SK-MEL-5 (cell line): ENCODE results near the gene PLXNB1. TPM values are rescaled to one million over a fixed set of nuclear protein-coding genes. Genes with fewer than 3 reads are reported as not detected.

Experiments
- DNase-seq: peaks from one replicate; pipeline ENCODE4 v3.0.0-alpha.2; 2016; ENCODE audit warnings: low read depth, low spot score
- in situ Hi-C: cut with HindIII; loops from 2 replicates; pipeline ENCODE4 v1.10.0; 2016; ENCODE audit warnings: low sequenced_read_pairs, high pct_unique_total_duplicates, low pct_unique_long_range_greater_than_20kb
- total RNA-seq: library from RNA; depleted of rRNA; stranded (reverse); fragments of >200 nt; shearing (Covaris generic); gene quantifications from 2 replicates; pipeline ENCODE4 v1.2.3, GENCODE V29; 2014

Gene PLXNB1
- total RNA-seq, 1 experiment from 2014 or later = 7.4 TPM

DNA sequence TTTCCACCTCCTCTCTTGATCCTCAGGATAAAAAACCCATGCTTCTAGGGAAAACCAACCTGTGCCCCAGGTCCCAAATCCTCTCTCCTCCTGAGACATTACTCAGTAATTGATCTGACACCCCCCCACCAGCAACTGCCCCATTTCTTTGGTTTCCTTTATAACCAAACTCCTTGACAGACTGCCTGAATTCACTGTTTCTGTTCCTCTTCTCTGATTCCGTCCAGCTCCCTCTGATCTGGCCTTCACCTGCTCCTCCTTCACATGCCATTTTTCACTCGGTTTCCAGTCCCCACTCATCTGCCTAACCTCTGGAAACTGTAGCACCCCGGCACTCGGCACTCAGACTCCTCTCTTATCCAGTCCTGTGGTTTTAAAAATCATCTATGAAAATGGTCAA is 7.9 kb upstream of the PLXNB1 start:
- DNase-seq = no peak
- in situ Hi-C loops = no loop called here

DNA sequence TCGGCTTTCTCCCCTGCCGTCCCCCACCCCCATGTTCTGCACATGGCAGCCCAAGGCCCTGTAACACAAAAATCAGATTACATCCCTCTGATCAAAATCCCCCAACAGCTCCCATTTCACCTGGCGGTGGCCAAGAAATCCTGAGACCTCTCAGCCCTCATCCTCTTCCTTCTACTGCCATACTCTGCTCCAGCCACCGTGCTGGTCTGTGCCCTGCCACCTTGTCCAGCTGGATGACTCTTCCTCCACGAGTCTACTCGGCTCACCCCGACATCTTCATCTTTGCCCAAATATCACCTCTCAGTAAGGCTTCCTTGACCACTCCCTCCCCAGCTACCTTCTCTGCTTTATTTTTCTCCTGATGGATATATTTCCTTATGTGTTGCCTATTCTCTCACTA is 7.0 kb upstream of the PLXNB1 start:
- in situ Hi-C loops = no loop called here
- DNase-seq = no peak

DNA sequence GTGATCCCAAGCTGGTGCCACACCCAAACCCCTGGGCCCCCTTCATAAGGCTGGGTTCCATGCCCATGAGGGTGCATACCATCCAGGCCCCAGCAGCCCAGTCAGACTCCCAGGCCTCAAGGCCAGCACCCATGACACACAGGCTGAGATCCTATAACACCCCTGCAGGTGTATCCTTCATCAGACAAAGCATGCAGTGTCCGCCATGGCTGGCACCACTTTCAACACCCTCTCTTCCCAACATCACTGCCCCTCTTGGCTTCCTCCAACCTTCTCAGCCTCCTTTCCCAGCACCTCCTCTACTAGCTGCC is 6.5 kb upstream of the PLXNB1 start:
- DNase-seq = no peak
- in situ Hi-C loops = no loop called here

DNA sequence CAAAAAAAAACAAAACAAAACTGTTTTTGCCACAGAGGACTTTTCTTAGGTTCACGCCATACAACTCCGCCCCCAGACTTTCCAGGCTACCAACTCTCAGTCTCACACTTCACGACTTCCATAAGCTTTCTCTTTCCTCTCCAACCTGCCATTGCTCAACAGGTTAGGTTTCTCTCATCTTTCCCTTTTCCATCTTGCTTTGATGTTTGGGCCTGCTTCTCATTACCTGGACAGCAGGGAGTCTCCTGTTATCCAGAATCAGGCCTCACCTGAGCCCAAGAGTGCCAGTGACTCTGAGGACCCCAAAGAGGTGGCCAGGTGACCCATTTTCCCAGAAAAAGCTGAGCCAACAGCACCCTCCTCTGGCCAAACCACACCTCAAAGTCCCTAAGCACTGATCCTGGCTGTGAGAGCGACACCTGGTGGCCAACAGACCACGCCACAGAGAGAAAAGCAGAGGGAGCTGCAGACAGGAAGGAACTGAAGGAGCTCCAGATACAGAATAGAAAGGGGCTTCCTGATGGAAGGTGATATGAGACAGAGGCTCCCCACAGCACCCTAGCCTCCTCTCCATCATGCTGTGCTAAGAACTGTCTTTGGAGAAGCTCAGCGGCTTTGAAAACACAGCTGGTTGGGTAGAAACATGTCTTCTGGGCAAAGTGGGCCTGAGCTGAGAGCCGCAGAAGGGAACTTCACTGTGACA is 6.0 kb upstream of the PLXNB1 start:
- DNase-seq = peak; percentile 90
- in situ Hi-C loops = no loop called here

DNA sequence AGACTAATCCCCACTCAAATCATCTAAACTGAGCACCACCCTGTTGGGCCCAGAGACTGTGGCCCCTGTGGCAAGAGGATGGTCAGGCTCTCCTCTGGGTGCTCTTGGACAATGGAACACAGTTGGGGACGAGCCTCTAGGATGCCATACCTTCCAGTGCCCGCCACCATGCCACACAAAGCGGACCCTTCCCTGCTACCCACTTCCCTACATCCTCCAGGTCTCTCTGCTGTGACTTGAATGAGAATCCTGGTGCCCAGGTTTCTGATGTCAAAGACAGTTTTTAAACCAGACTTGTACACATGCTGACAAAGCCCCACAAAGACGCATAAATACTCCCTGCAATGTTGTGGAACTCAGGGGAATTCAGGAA is 5.3 kb upstream of the PLXNB1 start:
- in situ Hi-C loops = no loop called here
- no peak for DNase-seq

DNA sequence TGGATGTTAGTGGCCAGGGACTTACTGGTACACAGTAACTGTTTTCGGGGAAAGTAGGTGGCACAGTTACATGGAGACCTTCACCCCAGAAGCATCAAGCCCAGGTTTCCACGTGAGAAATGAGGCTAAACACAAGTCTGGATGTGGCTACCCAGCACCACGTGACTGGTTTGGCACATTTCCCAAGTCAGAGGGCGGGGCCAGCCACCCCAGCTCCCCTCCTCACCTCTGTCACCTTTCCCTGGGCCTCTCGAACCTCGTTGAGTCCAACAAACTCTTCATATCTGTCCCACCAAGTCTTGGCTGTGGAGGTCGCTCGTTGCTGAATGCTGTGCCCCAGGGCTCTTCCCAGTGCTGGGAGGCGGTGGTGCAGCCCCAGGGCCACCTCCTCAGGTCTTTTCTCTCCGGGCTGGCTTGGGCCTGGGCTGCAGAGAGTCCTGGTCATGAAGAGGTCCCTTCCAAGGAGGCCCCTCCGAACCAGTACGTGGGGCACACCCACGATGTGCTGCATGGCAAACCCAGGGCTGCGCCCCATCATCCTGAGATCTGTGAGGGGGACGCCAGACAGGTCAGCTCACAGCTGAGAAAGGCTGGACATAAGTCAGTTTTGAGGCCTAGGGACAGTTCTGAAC is 4.8 kb upstream of the PLXNB1 start:
- in situ Hi-C loops = no loop called here
- no peak for DNase-seq

DNA sequence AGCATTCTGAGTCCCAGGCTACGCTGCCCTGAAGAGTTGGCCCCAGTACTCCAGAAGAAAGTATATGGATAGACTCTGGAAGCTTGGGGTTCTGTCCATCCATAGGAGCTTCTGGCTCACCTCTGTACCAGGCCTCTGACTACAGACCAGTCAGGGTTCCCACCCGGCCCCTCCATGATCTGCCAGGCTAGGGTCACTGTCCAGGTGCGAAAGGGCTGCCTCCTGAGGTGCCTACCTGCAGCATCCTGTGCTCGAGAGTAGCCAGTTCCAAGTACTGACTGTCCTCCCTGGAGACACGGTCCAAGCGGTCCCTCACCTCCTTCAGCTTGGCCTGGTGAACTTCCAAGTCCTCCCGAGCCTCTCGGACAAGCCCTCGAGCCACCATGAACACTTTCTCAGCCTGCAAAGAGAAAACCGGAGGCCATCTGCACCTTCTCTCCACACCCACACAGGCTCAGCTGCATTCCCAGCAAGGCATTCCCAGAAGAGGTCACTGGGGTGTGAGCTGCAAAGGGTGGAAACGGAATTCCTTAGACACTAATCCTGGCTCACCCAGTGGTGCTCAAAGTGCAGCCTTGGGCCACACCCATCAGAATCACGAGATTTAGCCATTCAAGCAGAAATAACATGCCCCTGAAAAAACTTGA is 3.7 kb upstream of the PLXNB1 start:
- no peak for DNase-seq

DNA sequence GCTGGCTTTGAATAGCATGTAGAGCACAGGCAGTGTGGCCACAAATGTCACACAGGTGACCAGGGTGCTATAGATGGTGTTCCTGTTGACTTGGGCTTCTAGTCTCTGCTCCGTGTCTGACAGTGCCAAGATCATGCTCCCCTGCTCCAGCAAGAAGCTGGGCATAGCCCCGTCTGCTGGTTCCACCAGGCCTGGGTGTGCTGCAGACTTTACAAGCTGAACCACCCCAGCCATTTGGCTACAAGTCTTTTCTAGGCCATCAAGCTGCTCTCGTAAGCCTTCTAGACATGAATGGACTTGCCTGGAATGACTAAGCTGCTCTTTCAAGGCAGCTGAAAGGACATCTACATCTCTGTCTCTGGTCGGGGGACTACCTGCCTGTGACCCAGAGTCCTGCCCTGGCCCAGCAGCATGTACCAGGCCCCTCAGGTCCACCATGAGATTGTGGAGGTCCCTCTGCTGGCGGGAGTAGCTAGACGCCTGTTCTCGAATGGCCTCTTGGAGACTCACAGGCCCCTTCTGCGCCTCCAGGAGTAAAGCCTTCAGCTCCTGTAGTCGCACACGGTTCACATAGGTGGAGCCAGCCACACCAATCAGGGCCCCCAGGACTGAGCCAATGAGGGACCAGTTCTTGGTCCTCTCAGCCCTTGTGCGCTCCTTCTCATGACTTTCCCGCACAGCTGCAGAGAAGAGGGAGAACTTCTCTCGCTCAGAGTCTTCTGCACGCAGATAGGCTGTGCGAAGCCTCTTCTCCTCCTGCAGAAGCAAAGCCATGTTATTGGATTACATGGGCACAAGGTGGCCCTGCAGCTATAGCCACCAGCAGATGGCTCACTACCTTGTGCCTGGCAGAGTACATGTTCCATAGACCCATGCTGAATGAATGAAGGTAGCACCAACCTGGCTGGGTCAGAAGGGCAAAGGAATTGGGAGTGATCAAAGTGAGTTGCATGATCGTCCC is 2.8 kb upstream of the PLXNB1 start:
- DNase-seq = peak; percentile 28
- in situ Hi-C loops = no loop called here

More for the DNA sequence above, 3.7 kb upstream of the PLXNB1 start:
- in situ Hi-C loops = no loop called here

DNA sequence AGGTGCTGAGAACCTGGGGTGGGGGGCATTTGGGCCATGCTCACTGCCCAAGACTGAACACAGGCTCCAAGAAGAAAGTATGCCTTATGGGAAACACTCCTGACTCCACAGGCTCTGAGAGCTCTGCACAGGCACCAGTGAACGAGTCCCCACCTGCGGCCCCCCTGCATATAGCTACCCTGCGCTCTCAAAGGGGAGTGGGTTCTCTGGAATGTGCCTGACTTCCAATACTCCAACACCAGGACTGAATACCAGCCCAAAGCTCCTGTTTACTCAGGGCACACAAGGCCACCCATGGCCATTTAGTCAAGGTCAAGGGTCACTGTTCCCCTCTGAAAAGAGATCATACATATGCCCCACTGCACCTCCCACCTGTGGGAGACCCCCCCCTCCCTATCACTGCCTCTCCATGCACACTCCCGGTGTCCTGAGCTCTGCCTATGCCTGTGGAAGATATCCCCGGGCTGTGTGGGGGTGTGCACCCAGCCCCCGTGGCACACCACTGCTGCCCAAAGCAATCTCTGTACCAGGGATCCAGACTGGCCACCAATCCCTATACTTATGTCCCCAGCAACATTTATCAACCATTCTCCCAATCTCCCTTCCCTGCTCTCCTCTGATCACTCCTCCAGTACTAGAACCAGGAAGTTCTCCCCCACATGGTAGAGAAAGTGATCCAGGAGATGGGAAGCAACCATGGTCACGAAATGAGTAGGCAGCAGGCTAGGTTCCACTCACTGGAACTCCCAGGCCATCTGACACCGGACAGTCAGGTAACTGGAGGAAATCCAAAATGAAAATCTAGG is 1.5 kb upstream of the PLXNB1 start:
- in situ Hi-C loops = no loop called here
- DNase-seq = no peak

DNA sequence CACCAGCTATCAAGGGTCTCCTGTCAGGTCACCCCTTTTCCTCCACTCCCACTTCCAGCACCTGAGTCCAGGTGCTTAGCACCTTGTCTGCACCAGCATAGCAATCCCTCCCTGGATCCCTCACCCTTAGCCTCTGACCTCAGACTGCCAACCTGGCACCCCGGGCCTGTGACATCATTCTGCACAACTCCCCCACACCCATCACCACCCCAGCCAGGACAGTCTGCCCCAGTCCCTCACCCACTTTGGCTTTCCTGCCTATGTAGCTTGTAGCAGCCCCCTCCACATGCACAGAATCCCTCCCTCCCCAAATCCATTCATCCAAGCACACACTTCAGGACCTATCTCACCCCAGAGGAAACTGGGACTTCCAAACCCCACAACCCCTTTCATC is 819 bp upstream of the PLXNB1 start:
- in situ Hi-C loops = no loop called here
- DNase-seq = no peak

DNA sequence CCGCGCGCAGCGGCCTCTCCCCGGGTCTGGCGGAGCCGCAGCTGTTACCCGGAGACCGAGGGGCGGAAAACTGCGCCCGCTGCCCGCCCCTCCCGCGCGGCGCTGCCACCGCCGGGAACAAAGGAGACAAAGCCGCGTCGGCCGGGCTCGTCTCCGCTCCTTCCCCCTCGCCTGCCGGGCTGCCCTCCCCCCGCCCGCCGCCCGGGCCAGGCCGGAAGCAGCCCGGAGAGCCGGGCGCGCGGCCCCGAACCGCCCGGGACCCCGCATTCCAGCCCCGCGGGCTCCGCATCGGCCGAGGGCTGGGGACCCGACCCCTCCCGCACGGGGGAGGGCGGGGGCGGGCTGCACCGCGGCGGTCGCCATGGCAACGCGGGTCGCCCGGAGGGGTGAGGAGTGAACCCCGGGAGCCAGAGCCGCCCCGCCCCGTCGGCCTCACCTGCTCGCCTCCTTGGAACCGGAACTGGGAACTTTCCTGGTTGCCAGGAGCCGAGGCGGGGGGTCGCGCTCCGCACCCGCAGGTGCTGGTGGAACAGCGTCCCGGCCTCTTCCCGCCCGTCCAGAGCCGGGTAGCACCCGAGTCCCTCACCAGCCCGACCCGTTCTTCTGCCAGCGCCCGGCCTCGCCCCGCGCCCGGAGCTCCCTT is 448 bp downstream of the PLXNB1 start:
- in situ Hi-C loops = no loop called here
- DNase-seq = no peak

DNA sequence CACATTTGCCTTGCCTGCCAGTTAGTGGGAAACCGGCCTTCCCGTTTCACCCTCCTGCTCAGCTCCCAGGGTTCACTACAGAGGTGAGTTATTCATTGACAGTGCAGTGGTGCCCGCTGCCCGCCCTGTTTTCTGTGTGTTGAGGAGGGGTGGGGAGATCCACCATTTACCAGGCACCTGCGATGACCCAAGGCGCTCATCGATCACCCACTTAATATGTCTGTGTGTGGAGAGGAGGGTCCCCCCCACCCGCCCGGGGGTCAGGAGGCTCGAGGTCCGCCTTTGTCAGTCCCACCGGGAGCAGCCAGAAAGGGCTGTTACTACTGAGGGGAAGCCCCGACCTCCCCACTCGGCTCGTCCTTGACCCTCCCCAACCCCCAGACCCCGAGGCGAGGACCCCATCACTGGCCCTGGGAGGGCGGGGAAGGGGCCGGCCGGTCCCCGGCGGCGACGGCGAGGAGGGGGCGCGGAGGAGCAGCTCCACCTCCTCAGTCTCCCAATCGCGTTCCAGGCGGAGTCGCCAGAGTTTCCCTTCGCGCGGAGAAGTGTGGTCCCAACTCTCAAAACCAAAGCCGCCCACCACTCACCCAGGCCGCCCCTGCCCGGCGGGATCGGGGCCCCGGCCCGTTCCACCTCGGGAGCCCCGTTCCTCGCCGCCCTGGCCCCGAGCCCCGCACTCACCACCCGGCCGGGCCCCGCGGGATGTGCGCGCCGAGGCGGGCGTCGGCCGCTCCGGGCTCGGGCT is 1.1 kb downstream of the PLXNB1 start:
- no peak for DNase-seq
- in situ Hi-C loops = no loop called here

DNA sequence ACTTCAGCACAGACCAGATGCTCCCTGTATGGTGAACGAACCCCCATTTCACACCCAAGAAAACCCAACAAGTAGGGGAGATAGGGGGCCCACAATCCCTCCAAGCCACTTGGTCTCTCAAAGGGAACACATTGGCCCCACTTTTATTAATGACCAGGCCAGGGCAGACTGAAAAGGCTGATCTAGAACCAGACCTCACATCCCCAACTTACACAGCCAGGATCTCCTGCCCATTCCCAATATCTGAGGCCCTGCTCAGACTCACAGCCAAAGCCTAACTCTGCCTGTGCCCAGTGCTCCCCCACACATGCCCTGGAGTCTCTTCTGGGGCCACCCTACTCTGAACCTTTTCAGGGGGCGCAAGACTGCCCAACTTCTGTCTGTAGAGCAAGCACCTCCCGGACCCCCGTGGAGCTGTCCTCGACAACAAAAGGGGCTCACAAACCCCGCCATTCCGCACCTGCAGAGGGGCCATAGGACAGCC is 1.8 kb downstream of the PLXNB1 start:
- no peak for DNase-seq
- in situ Hi-C loops = no loop called here

DNA sequence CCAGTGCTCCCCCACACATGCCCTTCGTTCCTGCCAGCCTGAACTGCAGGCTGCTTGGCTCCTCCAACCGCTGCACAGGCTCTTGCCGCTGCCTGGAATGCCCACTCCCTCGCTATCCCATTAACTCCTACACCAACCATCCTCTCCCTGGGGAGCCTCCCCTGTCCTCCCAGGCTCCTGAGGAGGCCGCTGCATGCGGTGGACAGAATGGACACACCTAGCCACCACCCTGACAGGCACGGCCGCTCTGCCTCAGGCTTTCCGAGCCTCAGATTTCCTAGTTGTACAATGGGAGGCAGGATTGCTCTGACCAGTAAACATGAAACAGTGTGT is 2.3 kb downstream of the PLXNB1 start:
- in situ Hi-C loops = no loop called here
- DNase-seq = no peak

DNA sequence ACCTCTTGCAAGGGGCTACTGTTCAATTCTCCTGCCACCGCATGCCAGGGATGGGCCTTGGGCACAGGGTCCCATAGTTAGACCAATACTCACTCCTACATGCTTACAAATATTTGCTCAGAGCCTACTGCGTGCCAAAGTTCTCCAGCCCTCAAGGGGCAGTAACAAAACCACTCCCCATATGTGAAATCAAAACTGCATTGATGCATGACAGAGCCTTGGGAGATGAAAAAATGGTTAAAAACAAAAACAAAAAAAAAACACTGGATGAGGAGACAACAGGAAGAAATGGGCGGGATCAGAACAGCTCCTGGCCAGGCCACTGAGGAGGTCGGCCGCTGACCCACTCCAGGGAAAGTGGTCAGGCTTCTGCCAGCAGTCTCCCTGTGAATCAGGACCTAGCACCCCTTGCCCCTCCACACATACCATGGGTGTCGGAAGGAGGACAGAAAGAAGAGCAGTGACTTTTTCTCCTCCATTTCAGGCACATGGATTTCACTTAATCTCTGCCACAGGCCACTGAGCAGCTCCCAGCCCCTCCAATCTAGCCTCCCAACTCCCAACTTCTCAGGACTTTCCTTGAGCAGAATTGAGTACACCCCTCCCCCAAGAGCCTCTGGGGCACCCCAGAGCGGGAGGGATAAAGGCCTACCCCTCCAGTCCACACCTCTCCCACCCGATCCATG is 2.8 kb downstream of the PLXNB1 start:
- no peak for DNase-seq
- in situ Hi-C loops = no loop called here

DNA sequence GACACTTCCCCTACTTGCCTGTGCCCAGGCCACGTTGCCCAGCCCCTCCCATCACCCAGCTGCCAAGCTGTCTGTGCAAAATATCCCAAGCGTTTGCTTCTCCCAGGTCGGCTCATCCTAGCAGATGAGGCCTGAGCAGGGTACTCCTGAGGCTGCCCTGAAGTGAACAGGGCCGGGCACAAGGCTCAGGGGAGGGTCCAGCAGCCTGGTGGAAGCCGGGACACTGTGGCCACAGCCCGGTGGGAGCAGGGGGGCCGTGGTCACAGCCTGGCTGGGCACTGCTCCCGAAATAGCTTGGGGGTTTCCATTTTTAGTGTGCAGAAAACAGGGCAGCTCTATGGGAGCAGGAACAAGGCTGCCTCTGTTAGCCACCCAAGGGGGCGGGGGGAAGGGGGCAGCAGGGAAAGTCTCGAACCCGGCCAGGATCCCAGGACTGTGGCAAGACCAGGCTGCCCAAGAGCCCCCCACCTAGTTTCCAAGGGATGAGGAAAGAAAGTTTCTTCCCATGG is 3.4 kb downstream of the PLXNB1 start:
- peak; percentile 62 for DNase-seq
- in situ Hi-C loops = no loop called here
